ENCODE results near the gene TULP4.
A peak's percentile ranks its signal among the peaks of the same experiment; 100 is the strongest.
"Not testable (repeated sequence)": the region's sequence is repeated elsewhere in the genome, so short reads cannot be mapped to it uniquely, and the experiment has no call there.

Gene TULP4

DNA sequence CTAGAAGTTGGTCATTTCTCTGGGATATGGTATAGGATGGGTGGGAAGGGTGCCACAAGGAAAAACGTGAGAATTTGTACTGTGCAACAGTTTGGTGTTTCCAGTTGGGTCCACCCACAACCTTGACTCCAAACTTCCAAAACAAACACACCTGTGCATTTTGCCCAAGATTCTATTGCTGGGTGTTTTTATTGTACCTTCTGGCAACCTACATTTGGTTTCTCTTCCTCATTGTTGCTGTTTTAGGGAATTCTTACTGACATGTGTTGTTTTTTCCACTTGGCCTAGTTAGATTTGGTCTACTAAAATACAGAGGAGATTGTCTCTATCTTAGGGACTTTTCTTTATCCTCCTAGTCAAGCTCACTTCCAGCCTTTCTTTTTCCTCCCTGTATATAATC lies 16.7 kb downstream of the TULP4 start:
- DNase-seq = no peak

GRCh38 chr6:158329531-158329930 lies 17.3 kb downstream of the TULP4 start:
- DNase-seq = no peak

DNA sequence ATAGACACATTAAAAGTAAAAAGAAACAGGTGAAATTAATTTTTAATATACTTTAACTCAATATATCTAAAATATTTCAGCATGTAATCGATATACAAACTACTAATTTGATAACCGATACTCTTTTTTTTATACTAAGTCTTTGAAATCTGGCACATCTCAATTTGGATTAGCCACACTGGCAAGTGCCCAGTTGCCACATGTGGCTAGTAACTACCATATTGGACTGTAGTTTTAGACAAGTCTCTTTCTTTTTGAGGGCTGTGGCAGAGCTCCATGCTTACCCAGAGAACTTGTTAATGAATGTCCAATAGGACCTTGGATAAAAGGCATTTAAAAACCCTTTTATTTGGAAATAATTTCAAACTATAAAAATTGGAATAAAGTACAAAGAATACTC lies 17.8 kb downstream of the TULP4 start:
- DNase-seq = no peak

GRCh38 chr6:158332237-158332636 lies 20.0 kb downstream of the TULP4 start:
- DNase-seq = no peak

- no peak for DNase-seq
Measured at GRCh38 chr6:158333094-158333493, 20.8 kb downstream of the TULP4 start.

DNA sequence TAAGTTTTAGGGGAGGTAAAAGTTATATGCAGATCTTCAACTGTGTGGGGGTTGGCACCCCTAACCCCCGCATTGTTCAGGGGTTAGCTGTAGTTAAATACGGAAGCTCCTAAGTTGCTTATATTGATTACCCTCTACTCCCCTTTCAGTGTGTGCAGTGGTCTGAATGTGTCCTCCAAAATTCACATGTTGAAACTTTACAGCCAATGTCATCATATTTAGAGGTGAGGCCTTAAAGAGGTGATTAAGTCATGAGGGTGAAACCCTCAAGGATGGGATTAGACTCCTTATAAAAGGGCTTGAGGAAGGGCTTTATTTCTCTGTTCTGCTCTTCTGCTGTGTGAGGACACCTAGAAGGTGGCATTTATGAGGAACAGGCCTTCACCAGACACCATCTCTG lies 22.3 kb downstream of the TULP4 start:
- DNase-seq = no peak

DNA sequence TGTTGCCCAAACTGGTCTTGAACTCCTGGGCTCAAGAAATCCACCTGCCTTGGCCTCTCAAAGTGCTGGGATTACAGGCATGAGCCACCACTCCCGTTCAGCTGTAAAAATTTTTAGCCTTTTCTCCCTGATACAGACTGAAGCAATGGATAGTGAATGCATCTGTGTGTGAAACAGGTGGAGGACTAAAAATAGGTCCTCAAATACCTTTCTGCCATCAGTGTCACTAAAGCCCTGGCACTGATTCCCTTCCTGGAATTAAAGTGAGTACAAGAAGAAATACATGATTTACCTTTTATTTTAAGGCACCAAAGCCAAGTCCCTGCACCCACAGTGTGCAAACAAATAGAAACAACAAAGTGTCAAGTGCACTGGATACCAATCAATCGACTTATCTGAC lies 25.1 kb downstream of the TULP4 start:
- no peak for DNase-seq

GRCh38 chr6:158338311-158339112 lies 26.2 kb downstream of the TULP4 start:
- no peak for DNase-seq

GRCh38 chr6:158339197-158339596 lies 26.9 kb downstream of the TULP4 start:
- DNase-seq = not testable (repeated sequence)

GRCh38 chr6:158340252-158340651 lies 28.0 kb downstream of the TULP4 start:
- no peak for DNase-seq

DNA sequence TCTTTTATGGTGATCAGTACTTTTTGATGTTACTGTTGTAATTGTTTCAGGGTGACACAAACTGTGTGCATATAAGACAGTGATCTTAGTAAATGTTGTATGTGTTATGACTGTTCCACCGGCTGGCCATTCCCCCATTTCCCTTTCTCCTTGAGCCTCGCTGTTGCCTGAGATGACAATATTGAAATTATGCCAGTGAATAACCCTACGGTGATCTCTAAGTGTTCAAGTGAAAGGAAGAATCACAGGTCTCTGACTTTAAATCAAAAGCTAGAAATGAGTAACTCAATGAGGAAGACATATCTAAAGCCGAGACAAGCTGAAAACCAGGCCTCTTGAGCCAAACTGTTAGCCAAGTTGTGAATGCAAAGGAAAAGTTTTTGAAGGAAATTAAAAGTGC lies 32.3 kb downstream of the TULP4 start:
- DNase-seq = no peak

DNA sequence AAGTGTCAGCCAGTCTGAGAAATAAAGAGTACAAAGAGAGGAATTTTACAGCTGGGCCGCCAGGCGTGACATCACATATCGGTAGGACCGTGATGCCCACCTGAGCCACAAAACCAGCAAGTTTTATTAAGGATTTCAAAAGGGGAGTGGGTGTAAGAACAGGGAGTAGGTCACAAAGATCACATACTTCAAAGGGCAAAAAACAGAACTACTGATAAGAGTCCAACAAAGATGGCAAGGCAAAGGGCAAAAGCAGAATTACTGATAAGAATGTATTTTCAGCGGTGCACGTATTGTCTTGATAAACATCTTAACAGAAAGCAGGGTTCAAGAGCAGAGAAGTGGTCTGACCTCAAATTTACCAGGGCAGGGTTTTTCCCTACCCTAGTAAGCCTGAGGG lies 33.2 kb downstream of the TULP4 start:
- DNase-seq = not testable (repeated sequence)

DNA sequence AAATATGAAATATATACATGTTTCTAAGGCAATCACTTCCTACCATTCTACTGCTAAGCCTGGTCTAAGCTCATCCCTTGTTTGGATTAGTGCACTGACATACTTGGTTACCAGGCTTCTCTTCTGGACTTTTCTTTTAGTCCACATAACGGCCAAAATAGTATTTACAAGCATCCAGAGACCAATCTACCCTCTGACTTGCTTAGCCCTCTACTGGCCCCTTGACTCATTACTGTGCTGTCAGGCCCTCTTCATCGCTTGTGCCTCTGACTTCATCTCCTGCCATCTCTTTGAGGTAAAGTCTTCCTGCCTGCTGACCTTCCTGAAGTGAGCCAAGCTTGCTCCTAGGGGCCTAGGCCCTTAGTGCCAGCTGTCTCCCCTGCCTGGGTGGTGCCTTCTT lies 35.1 kb downstream of the TULP4 start:
- DNase-seq = no peak

DNA sequence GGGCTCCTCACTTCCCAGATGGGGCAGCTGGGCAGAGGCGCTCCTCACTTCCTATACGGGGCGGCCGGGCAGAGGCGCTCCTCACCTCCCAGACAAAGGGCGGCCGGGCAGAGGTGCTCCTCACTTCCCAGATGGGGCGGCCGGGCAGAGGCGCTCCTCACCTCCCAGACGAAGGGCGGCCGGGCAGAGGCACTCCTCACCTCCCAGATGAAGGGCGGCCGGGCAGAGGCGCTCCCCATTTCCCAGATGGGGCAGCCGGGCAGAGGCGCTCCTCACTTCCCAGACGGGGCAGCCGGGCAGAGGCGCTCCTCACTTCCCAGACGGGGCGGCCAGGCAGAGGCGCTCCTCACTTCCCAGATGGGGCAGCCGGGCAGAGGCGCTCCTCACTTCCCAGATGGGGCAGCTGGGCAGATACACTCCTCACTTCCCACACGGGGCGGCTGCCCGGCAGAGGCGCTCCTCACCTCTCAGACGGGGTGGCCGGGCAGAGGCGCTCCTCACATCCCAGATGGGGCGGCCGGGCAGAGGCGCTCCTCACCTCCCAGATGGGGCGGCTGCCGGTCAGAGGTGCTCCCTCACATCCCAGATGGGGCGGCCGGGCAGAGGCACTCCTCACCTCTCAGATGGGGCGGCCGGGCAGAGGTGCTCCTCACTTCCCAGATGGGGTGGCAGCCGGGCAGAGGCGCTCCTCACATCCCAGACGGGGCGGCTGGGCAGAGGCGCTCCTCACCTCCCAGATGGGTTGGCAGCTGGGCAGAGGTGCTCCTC lies 36.7 kb downstream of the TULP4 start:
- not testable (repeated sequence) for DNase-seq

DNA sequence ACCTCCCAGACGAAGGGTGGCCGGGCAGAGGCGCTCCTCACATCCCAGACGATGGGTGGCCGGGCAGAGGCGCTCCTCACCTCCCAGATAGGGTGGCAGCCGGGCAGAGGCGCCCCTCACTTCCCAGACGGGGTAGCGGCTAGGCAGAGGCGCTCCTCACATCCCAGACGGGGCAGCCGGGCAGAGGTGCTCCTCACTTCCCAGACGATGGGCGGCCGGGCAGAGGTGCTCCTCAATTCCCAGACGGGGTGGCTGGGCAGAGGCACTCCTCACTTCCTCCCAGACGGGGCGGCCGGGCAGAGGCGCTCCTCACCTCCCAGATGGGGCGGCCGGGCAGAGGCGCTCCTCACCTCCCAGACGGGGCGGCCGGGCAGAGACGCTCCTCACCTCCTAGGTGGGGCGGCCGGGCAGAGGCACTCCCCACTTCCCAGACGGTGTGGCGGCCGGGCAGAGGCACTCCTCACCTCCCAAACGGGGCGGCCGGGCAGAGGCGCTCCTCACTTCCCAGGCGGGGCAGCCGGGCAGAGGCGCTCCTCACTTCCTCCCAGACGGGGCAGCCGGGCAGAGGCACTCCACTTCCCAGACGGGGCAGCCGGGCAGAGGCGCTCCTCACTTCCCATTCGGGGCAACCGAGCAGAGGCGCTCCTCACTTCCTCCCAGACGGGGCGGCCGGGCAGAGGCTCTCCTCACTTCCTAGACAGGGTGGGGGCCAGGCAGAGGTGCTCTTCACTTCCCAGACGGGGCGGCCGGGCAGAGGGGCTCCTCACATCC lies 37.4 kb downstream of the TULP4 start:
- not testable (repeated sequence) for DNase-seq

DNA sequence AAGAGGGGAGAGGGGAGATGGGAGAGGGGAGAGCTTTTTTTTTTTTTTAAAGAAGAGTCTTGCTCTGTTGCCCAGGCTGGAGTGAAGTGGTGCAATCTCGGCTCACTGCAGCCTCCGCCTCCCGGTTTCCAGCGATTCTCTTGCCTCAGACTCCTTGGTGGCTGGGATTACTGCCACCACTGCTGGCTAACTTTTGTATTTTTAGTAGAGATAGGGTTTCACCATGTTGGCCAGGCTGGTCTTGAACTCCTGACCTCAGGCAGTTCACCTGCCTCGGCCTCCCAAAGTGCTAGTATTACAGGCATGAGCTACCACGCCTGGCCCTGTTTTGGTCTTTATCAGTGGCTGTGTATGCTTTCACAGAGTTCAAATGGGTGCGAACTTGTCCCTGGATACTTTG lies 38.5 kb downstream of the TULP4 start:
- not testable (repeated sequence) for DNase-seq

- peak; percentile 69 for DNase-seq
Measured at GRCh38 chr6:158353883-158354877, 41.9 kb downstream of the TULP4 start.

DNA sequence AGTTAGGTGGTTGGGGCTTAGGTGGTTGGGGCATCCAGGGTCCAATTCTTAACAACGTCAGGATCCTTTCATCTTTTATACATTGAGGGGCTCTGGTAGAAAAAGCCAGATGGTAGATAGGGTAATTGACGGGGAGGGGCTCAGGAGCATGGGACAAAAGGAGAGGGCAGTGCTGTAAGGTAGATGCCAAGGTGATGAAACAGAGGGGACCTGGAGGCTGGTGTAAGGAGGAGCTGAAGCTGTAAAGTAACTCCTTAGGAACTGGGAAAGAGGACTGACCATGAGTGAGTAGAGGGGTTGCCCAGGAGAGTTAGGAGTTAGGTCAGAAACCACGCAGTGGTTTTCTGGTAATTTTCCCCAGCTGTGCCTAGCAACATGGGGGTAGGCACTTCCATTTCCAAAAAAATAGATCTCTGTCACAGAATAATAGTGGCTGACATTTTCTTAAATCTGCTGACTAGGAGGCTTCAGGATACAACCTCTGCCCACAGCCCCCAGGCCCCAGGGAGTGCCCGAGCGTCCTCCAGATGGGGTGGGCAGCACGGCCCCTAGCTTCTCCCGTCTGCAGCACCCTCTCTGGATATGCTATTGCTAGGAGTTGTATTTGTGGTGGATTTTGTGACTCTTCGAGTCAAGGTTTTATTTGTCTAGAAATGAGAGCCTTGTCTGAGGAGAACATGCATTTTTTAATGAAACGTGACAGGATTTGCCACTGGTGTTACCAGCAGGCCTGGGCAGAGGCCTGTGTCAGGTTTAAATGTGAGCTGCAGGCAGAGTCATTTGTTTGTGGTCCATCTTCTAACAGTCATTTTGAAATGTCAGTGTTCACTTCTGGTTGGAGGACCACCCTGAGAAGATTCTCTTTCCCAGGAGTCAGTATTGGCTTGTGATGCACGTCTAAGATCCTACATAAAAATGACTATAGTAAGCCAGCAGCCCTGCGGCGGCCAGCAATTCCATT lies 44.6 kb downstream of the TULP4 start:
- no peak for DNase-seq

DNA sequence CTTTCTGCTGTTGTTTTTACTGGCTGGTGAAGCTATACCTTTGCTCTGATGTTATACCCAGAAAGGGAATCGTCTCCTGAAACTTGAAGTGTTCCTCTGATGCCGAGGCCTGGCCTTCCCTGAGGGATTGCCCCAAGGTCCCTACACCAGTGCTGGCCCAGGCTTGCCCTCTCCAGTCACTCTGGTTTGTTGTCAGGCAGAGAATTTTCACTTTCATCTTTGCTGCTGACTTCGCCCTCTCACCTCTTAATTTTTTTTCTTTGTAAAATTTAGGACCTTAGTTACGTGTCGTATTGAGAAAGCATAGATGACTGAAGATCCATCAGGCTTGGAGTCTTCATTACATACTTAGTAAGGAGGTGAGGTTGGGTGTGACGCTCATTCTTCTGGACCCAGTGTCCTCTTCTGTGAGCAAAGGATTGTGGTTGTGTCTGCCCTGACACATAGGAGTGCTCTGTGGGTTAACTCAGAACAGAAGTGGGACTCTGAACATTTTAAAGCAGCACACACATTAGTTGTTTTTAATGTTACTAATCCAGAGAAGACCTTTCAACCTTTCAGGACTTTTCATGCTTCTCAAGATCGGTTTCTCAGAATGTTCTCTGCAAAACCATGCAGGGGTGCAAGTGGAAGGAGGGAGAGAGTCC lies 45.4 kb downstream of the TULP4 start:
- no peak for DNase-seq

- no peak for DNase-seq
Measured at GRCh38 chr6:158358450-158359077, 46.3 kb downstream of the TULP4 start.

Data from fibroblast of skin of scalp (primary cell).